ENCODE data around the gene B4GALT4.
"Not testable (repeated sequence)": the region's sequence is repeated elsewhere in the genome, so short reads cannot be mapped to it uniquely, and the experiment has no call there.

The B4GALT4 gene

DNA sequence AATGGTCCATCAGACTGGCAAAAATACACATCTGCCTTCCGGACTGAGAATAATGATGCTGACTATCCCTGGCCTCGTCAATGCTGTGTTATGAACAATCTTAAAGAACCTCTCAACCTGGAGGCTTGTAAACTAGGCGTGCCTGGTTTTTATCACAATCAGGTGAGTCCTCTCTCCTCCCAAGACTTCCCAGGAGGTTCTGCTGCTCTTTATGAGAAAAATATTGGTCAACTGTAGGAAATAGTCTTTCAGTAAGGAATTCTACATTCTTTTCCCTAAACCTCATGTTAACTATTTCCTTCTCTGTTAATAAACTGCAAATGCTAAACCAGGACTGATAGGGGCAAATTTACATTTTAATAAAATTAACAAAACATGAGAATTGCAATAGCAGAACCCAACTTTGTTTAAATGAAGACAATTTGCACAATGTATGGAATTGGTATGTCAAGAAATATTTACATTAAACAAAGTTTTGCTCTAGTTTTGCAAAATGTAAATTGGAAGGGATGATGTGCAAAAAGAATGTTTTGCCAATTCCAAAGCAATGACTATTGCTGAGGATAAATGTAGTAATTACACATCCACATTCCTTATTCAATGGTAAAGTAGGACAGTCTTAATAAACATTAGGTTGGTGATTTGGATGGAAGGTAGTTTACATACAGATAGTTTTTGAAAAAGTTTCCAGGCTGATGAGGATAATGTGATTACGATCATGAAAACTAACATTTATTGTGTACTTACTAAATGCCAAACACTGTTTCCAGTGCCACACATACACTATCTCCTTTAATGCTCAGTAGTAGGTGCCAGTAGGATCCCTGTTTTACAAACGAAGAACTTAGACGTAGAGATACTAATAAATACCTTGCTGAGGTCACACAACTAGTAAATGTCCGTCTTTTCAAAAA is 46.2 kb downstream of the B4GALT4 start:
- no peak for DNase-seq

DNA sequence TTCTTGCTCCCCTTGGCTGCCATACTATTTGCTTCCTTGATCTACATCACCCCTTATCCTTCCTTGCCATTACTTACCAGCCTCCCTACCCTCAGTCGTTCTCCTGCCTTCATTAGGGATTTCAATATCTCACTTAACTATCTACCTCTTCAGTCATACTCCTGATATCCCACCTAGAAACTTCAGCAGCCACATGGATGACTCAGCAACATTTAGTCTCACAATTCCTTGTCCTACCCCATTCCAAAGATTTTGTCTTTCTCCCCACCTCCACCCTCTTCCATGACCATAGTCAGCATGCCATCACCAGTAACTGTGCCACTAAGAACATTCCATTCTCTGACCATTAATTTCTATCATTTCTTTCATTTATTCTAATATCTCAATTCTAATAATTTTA is 48.9 kb downstream of the B4GALT4 start:
- no peak for DNase-seq

GRCh38 chr3:119187266-119187665 is 53.4 kb downstream of the B4GALT4 start:
- no peak for DNase-seq

DNA sequence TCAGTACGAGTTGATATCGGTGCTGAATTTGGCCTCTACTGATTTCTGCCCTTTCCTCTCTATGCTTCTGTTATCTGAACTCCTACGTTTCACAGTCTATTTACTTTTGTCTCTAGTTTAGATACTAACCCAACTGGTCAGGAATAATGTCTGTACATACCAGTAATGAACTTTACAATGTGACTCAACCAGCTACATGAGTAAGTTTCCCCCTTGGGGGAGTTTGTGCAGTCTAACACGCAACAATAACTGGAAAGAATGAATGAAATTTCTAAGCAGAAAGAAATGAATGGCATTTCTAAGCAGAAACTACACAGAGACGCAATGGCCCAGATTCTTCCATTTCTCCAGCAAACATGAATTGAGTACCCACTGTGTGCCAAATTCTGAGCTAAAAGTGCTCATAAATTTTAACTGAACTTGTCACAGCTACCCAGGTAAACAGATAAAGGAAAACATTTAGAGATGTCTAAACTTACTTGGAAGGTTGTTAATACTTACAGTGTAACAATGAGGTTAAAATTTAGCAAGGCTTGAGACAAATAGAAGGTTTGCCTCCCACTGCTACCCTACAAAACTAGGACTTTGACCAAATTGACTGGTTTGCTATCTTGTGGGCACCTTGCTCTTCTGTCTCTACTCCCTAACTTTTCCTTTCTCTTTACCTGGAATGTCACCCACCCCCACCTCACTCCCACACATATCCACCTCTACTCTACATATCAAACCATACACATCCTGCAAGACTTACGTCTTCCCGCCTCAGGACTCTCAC is 55.7 kb downstream of the B4GALT4 start:
- DNase-seq: no peak

- DNase-seq: no peak
Observed at GRCh38 chr3:119184111-119184510, 56.6 kb downstream of the B4GALT4 start.

DNA sequence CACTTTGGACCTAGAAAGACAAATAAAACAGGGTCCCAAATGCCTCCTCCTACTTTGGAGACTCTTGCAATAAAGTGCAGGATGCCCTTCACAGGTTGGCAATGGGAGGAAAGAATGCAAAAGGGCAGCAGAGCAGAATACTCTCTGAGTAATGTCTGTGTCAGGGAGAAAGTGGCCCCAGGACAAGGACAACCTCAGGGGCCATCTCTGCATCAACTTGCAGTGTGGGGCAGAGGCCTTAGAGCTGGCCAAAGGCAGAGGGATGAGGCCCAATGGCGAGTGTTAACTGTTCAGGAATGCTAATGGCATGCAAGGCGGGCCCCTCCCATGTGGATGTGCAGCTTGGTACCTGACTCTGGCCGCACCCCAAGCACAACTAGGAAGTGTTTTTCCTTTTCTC is 58.9 kb downstream of the B4GALT4 start:
- no peak for DNase-seq

DNA sequence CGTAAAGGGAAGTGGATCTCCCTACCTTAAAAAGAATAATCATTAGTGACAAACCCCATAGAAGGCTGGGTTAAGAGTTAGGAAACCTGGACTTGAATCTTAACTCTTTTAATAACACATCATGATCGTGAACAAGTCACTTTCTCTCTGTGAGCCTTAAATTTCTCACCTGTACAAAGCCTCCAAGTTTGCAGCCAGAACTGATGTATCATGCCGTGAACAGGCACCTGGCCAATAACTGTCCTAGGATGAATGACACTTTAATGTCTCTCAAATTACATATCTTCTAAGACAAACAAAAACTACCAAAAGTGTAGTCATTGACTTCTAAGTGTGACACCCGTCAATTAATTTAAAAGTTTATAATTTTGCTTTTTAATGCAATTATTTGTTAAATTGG is 63.4 kb downstream of the B4GALT4 start:
- no peak for DNase-seq

DNA sequence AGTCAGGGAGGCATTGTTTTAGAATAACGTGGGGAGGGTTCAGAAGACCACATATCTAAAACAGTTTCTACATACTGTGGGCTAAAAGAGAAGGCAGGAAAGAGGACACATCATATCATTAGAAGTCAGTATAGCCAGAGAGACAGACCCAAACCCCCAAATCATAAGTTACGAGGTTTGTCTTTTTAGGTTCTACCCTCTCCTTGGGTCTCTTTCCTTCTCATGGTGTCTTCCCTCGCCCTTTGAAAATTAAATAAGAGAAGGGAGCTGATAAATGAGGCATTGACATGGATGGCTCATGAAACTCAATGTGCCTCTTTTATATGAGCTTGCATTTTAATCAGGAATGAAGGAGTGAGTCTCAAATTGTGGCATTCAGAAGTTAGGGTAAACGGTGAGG is 63.9 kb downstream of the B4GALT4 start:
- DNase-seq: no peak

GRCh38 chr3:119175872-119176756 is 64.6 kb downstream of the B4GALT4 start:
- DNase-seq: no peak

GRCh38 chr3:119173325-119173724 is 67.4 kb downstream of the B4GALT4 start, which contains the start of gene UPK1B:
Gene UPK1B (plus strand): TSS chr3:119173598. CDS start chr3:119186742, 13,144 bp downstream.
- no peak for DNase-seq

- DNase-seq: no peak
Observed at GRCh38 chr3:119170821-119171220, 69.9 kb downstream of the B4GALT4 start.

DNA sequence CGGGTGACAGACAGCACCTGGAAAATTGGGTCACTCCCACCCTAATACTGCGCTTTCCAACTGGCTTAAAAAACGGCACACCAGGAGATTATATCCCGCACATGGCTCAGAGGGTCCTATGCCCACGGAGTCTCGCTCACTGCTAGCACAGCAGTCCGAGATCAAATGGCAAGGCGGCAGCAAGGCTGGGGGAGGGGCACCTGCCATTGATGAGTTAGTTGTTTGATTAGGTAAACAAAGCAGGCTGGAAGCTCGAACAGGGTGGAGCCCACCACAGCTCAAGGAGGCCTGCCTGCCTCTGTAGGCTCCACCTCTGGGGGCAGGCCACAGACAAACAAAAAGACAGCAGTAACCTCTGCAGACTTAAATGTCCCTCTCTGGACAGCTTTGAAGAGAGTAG is 75.9 kb downstream of the B4GALT4 start:
- DNase-seq: not testable (repeated sequence)
